Adrenal gland (tissue), 12 donors: ENCODE results near the gene TRIM8. TPM values are rescaled to one million over a fixed set of nuclear protein-coding genes. Genes with fewer than 3 reads are reported as not detected.

Experiments
- DNase-seq, 7 donors: peaks; one replicate each; pipeline ENCODE4 v3.0.0-alpha.2; 2019 to 2020
- H3K27ac ChIP-seq, 5 donors: fragments of 200-600 bp; sonication (generic) in 4 of 5; 1 replicate in 3 of 5; 2 replicates in 2 of 5; pipeline versions ENCODE4 v1.5.1 to v1.8.0; 2016 to 2020; ENCODE audit warnings: mild to moderate bottlenecking in 1 of 5
- H3K27me3 ChIP-seq: fragments of 200-600 bp; 2 replicates; pipeline ENCODE4 v1.8.0; 2021
- H3K36me3 ChIP-seq, 2 donors: fragments of 200-600 bp; replicated peaks in 1 of 2; 1 replicate in 1 of 2; 2 replicates in 1 of 2; pipeline versions ENCODE4 v1.5.1 to v1.8.0; 2018 to 2022
- H3K4me1 ChIP-seq, 2 donors: fragments of 200-600 bp; replicated peaks in 1 of 2; 1 replicate in 1 of 2; 2 replicates in 1 of 2; pipeline versions ENCODE4 v1.5.1 to v1.8.0; 2018 to 2021
- H3K4me3 ChIP-seq, 4 donors: fragments of 200-600 bp; sonication (generic) in 3 of 4; one replicate each; pipeline ENCODE4 v1.5.1; 2016 to 2018
- H3K9me3 ChIP-seq, 3 donors: fragments of 200-600 bp; sonication (generic) in 1 of 3; replicated peaks in 1 of 3; 1 replicate in 2 of 3; 2 replicates in 1 of 3; pipeline versions ENCODE4 v1.5.1 to v1.8.0; 2016 to 2021
- POLR2A ChIP-seq, 2 donors: fragments of 450-650 bp; IDR thresholded peaks; one replicate each; pipeline ENCODE4 v1.6.1; 2017; ENCODE audit warnings: antibody characterized with exemption in 2 of 2, mild to moderate bottlenecking in 2 of 2, moderate library complexity in 1 of 2
- WGBS, 4 donors: extraction: QIAGEN DNeasy Blood & Tissue Kit in 2 of 4; methylation state at CpG; one replicate each; pipeline versions ENCODE4 v1.1.5 to v1.1.7; 2013 to 2017; 5-methylcytosine and 5-hydroxymethylcytosine counted together
- intact Hi-C, 2 donors: fragments of 100-400 bp; cut with DNase I; formaldehyde crosslinking; loops; one replicate each; pipeline versions ENCODE4 v1.14.1 to v1.15.0; 2022 to 2023
- polyA plus RNA-seq, 3 donors: library from polyadenylated mRNA; stranded (reverse); fragments of 200-250 nt in 2 of 3; fragments of 350-450 nt in 1 of 3; fragmentation: Illumina TruSeq in 1 of 3; extraction: RNeasy Lipid Tissue Mini Kit (QIAGEN cat#74804) in 1 of 3; gene quantifications; one replicate each; pipeline ENCODE4 v1.2.3, GENCODE V29; 2013 to 2014
- total RNA-seq, 9 donors: library from RNA; depleted of rRNA in 4 of 9; stranded (reverse); fragments of >200 nt in 4 of 9; fragments of 120-200 nt in 1 of 9; fragmentation: NEBNext Ultra II Directional in 1 of 9; extraction: Animal tissue kit (Norgen Biotek cat#: 25700) in 1 of 9; gene quantifications; one replicate each; pipeline versions ENCODE4 v1.1.0 to v1.2.4, GENCODE V29; 2013 to 2023
- TF ChIP-seq, protein P1 (sequence below), 6 experiments: fragments of 450-650 bp in 4 of 6; fragments of 200-600 bp in 2 of 6; sonication (generic) in 1 of 6; IDR thresholded peaks; 1 replicate in 5 of 6; 2 replicates in 1 of 6; pipeline versions ENCODE4 v1.5.1 to v1.8.0; 2016 to 2021; ENCODE audit warnings: antibody characterized with exemption in 6 of 6, mild to moderate bottlenecking in 2 of 6, moderate library complexity in 1 of 6
- donor health status: healthy with polysubstance abuse.
- donor health status: Bipolar disorder and iron deficiency.
- donor health status: DM: yes; HTN: yes; CAD: no.
- donor health status: DM: no; HTN: no; CAD: no.
- donor health status: DM: no; HTN: no; CAD: no.
- donor health status: DM: yes; HTN: yes; CAD: no.

TRIM8 gene
- total and polyA plus RNA-seq, 12 donors, result 21.6 to 175 (median 116) TPM

GRCh38 chr10:102629661-102630614 lies 14.3 kb upstream of the TRIM8 start:
- H3K4me1 ChIP-seq, result peaks cover 32 to 74% of the 10 kb centered on the region in 2 donors
- H3K27ac ChIP-seq, result peak overlapping the region in 2 of 5 donors; percentile 78 to 81
- H3K4me3 ChIP-seq, result no peak overlapping the region
- intact Hi-C loops, result no loop called here
- no peaks in the 10 kb centered on the region for H3K27me3 ChIP-seq
- 83 to 87% (median 85%) methylated on average over 13 to 22 of the region's 22 CpGs for WGBS, 4 donors
- TF ChIP-seq, protein P1, sequence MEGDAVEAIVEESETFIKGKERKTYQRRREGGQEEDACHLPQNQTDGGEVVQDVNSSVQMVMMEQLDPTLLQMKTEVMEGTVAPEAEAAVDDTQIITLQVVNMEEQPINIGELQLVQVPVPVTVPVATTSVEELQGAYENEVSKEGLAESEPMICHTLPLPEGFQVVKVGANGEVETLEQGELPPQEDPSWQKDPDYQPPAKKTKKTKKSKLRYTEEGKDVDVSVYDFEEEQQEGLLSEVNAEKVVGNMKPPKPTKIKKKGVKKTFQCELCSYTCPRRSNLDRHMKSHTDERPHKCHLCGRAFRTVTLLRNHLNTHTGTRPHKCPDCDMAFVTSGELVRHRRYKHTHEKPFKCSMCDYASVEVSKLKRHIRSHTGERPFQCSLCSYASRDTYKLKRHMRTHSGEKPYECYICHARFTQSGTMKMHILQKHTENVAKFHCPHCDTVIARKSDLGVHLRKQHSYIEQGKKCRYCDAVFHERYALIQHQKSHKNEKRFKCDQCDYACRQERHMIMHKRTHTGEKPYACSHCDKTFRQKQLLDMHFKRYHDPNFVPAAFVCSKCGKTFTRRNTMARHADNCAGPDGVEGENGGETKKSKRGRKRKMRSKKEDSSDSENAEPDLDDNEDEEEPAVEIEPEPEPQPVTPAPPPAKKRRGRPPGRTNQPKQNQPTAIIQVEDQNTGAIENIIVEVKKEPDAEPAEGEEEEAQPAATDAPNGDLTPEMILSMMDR (IDR thresholded peaks at IDR 0.05), result no peak
- TF ChIP-seq POLR2A (IDR thresholded peaks at IDR 0.05), result no peak
- peaks cover 0 to 11% of the 10 kb centered on the region in 2 donors for H3K36me3 ChIP-seq
- no peak for DNase-seq
- H3K9me3 ChIP-seq, result no peaks in the 10 kb centered on the region

GRCh38 chr10:102630663-102631062 lies 13.6 kb upstream of the TRIM8 start:
- DNase-seq, result no peak
- H3K27me3 ChIP-seq, result no peaks in the 10 kb centered on the region
- TF ChIP-seq, protein P1 (IDR thresholded peaks at IDR 0.05), result no peak
- no peak for TF ChIP-seq POLR2A (IDR thresholded peaks at IDR 0.05)
- no peaks in the 10 kb centered on the region for H3K9me3 ChIP-seq
- 87 to 91% (median 90%) methylated on average over 6 of the region's 6 CpGs for WGBS, 4 donors
- H3K36me3 ChIP-seq, result peaks cover 0 to 11% of the 10 kb centered on the region in 2 donors
- H3K27ac ChIP-seq, result peak overlapping the region in 2 of 5 donors; percentile 70 to 88
- H3K4me1 ChIP-seq, result peaks cover 32 to 67% of the 10 kb centered on the region in 2 donors
- intact Hi-C loops, result no loop called here
- no peak overlapping the region for H3K4me3 ChIP-seq

GRCh38 chr10:102631525-102632393 lies 12.5 kb upstream of the TRIM8 start:
- Histone ChIP-seq H3K4me1 (peaks cover 32 to 63% of the 10 kb centered on the region in 2 donors), H3K27ac (peak overlapping the region in 3 of 5 donors; percentile 62 to 88 (median 70)), H3K9me3 (no peaks in the 10 kb centered on the region), H3K4me3 (no peak overlapping the region), H3K36me3 (peaks cover 0 to 11% of the 10 kb centered on the region in 2 donors), H3K27me3 (no peaks in the 10 kb centered on the region)
- TF ChIP-seq, protein P1 (IDR thresholded peaks at IDR 0.05), result no peak
- no peak for TF ChIP-seq POLR2A (IDR thresholded peaks at IDR 0.05)
- DNase-seq, result no peak
- intact Hi-C loops, result no loop called here
- 84 to 94% (median 90%) methylated on average over 8 to 10 of the region's 10 CpGs for WGBS, 4 donors
